Measurements from ENCODE around the gene TIAM2.

The TIAM2 gene

GRCh38 chr6:155162682-155163081 is 167.6 kb downstream of the TIAM2 start:
- Mint-ChIP-seq H3K4me3 (no peak overlapping the region), H3K9me3 (no peaks in the 10 kb centered on the region), H3K4me1 (peaks cover 5% of the 10 kb centered on the region), H3K27me3 (ENCODE audit: low read depth) (peaks cover 5% of the 10 kb centered on the region), H3K36me3 (ENCODE audit: low read depth) (peaks cover 4% of the 10 kb centered on the region), H3K27ac (no peak overlapping the region)
- TF ChIP-seq CTCF (IDR thresholded peaks at IDR 0.05; ENCODE audit: unreplicated experiment in 3 of 3) = no peak

GRCh38 chr6:155163601-155164000 is 168.5 kb downstream of the TIAM2 start:
- no peak for TF ChIP-seq CTCF (IDR thresholded peaks at IDR 0.05; ENCODE audit: unreplicated experiment in 3 of 3)
- Mint-ChIP-seq H3K27ac (no peak overlapping the region), H3K36me3 (ENCODE audit: low read depth) (peaks cover 4% of the 10 kb centered on the region)

GRCh38 chr6:155165029-155165710 is 170.1 kb downstream of the TIAM2 start:
- no peaks in the 10 kb centered on the region for H3K9me3 Mint-ChIP-seq
- H3K27me3 Mint-ChIP-seq (ENCODE audit: low read depth) = peaks cover 5% of the 10 kb centered on the region
- no peak for TF ChIP-seq CTCF (IDR thresholded peaks at IDR 0.05; ENCODE audit: unreplicated experiment in 3 of 3)
- peaks cover 4% of the 10 kb centered on the region for H3K36me3 Mint-ChIP-seq (ENCODE audit: low read depth)
- H3K27ac Mint-ChIP-seq = no peak overlapping the region
- H3K4me1 Mint-ChIP-seq = no peaks in the 10 kb centered on the region
- no peak overlapping the region for H3K4me3 Mint-ChIP-seq

More at GRCh38 chr6:155163601-155164000, 168.5 kb downstream of the TIAM2 start:
- Mint-ChIP-seq H3K27me3 (ENCODE audit: low read depth) (peaks cover 5% of the 10 kb centered on the region), H3K9me3 (no peaks in the 10 kb centered on the region), H3K4me3 (no peak overlapping the region), H3K4me1 (no peaks in the 10 kb centered on the region)

GRCh38 chr6:155170519-155170918 is 175.4 kb downstream of the TIAM2 start:
- TF ChIP-seq CTCF (IDR thresholded peaks at IDR 0.05; ENCODE audit: unreplicated experiment in 3 of 3) = no peak

GRCh38 chr6:155171109-155171746 is 176.1 kb downstream of the TIAM2 start:
- TF ChIP-seq CTCF (IDR thresholded peaks at IDR 0.05; ENCODE audit: unreplicated experiment in 3 of 3) = no peak
- Mint-ChIP-seq H3K27me3 (ENCODE audit: low read depth) (no peaks in the 10 kb centered on the region), H3K4me1 (peaks cover 30% of the 10 kb centered on the region), H3K36me3 (ENCODE audit: low read depth) (no peaks in the 10 kb centered on the region), H3K4me3 (peak overlapping the region in 2 of 3 experiments; percentile 25 to 35), H3K9me3 (no peaks in the 10 kb centered on the region), H3K27ac (peak overlapping the region; percentile 68 to 80 (median 71))

More at GRCh38 chr6:155170519-155170918, 175.4 kb downstream of the TIAM2 start:
- H3K36me3 Mint-ChIP-seq (ENCODE audit: low read depth) = no peaks in the 10 kb centered on the region
- no peaks in the 10 kb centered on the region for H3K27me3 Mint-ChIP-seq (ENCODE audit: low read depth)
- peak overlapping the region in 2 of 3 experiments; percentile 71 to 80 for H3K27ac Mint-ChIP-seq
- no peak overlapping the region for H3K4me3 Mint-ChIP-seq
- H3K9me3 Mint-ChIP-seq = no peaks in the 10 kb centered on the region
- H3K4me1 Mint-ChIP-seq = peaks cover 30% of the 10 kb centered on the region
